ENCODE data around the gene LLGL2.
"Not testable (repeated sequence)": the region's sequence is repeated elsewhere in the genome, so short reads cannot be mapped to it uniquely, and the experiment has no call there.

GRCh38 chr17:75581121-75581725, 55.7 kb downstream of the LLGL2 start:
- TF ChIP-seq CTCF (conservative IDR thresholded peaks at IDR 0.05); EZH2 (IDR thresholded peaks at IDR 0.05; ENCODE audit: low read depth): not testable (repeated sequence)

Data from PC-9 (cell line).